Gastrocnemius medialis (tissue), 4 donors: ENCODE results near the gene TRAM2. TPM values are rescaled to one million over a fixed set of nuclear protein-coding genes. Genes with fewer than 3 reads are reported as not detected.

ENCODE experiments used
- ATAC-seq, 2 donors: fragments of 150-250 bp; one replicate each; pipeline ENCODE4 v1.9.1; 2016
- DNase-seq, 2 donors: peaks; one replicate each; pipeline ENCODE4 v3.0.0-alpha.2; 2019
- H3K27ac ChIP-seq, 4 donors: fragments of 200-600 bp; sonication (generic); 1 replicate in 1 of 4; 2 replicates in 3 of 4; pipeline ENCODE4 v1.5.1; 2016 to 2018; ENCODE audit warnings: mild to moderate bottlenecking in 2 of 4, moderate library complexity in 1 of 4
- H3K27me3 ChIP-seq, 3 donors: fragments of 200-600 bp; sonication (generic) in 2 of 3; 1 replicate in 1 of 3; 2 replicates in 2 of 3; pipeline versions ENCODE4 v1.5.1 to v1.6.0; 2016 to 2019; ENCODE audit warnings: mild to moderate bottlenecking in 1 of 3, moderate library complexity in 1 of 3
- H3K36me3 ChIP-seq, 2 donors: fragments of 200-600 bp; sonication (generic) in 1 of 2; one replicate each; pipeline ENCODE4 v1.5.1; 2017 to 2018
- H3K4me1 ChIP-seq, 2 donors: fragments of 200-600 bp; sonication (generic) in 1 of 2; one replicate each; pipeline ENCODE4 v1.5.1; 2016 to 2017; ENCODE audit warnings: mild to moderate bottlenecking in 2 of 2
- H3K4me3 ChIP-seq, 4 donors: fragments of 200-600 bp; sonication (generic) in 3 of 4; 1 replicate in 1 of 4; 2 replicates in 3 of 4; pipeline ENCODE4 v1.5.1; 2016 to 2019; ENCODE audit warnings: mild to moderate bottlenecking in 2 of 4
- H3K9me3 ChIP-seq, 3 donors: fragments of 200-600 bp; sonication (generic) in 2 of 3; 1 replicate in 1 of 3; 2 replicates in 2 of 3; pipeline ENCODE4 v1.5.1; 2016 to 2019
- CTCF ChIP-seq, 5 experiments: fragments of 450-650 bp in 3 of 5; fragments of 200-600 bp in 2 of 5; sonication (generic) in 2 of 5; IDR thresholded peaks in 4 of 5; conservative IDR thresholded peaks in 1 of 5; 1 replicate in 4 of 5; 2 replicates in 1 of 5; pipeline ENCODE4 v1.5.1; 2016 to 2019; ENCODE audit warnings: antibody characterized with exemption in 5 of 5, mild to moderate bottlenecking in 3 of 5, moderate library complexity in 3 of 5
- POLR2A ChIP-seq, 2 donors: fragments of 450-650 bp; IDR thresholded peaks; one replicate each; pipeline ENCODE4 v1.6.1; 2017; ENCODE audit warnings: antibody characterized with exemption in 2 of 2, mild to moderate bottlenecking in 2 of 2, moderate library complexity in 2 of 2
- in situ Hi-C, 4 donors: fragments of 200-750 bp; cut with MboI; loops; one replicate each; pipeline versions ENCODE4 v1.15.0 to v1.8.0; 2017; ENCODE audit warnings: low sequenced_read_pairs in 4 of 4
- intact Hi-C: fragments of 100-400 bp; cut with DNase I; formaldehyde crosslinking; loops from one replicate; pipeline ENCODE4 v1.15.1; 2023; ENCODE audit warnings: low total_unique reads
- total RNA-seq, 4 donors: library from RNA; depleted of rRNA; stranded (reverse); fragments of >200 nt; gene quantifications; one replicate each; pipeline versions ENCODE4 v1.1.0 to v1.2.3, GENCODE V29; 2016

The TRAM2 gene
- total RNA-seq, 4 donors from 2014 or later = 2.4 to 4.5 (median 3.6) TPM

DNA sequence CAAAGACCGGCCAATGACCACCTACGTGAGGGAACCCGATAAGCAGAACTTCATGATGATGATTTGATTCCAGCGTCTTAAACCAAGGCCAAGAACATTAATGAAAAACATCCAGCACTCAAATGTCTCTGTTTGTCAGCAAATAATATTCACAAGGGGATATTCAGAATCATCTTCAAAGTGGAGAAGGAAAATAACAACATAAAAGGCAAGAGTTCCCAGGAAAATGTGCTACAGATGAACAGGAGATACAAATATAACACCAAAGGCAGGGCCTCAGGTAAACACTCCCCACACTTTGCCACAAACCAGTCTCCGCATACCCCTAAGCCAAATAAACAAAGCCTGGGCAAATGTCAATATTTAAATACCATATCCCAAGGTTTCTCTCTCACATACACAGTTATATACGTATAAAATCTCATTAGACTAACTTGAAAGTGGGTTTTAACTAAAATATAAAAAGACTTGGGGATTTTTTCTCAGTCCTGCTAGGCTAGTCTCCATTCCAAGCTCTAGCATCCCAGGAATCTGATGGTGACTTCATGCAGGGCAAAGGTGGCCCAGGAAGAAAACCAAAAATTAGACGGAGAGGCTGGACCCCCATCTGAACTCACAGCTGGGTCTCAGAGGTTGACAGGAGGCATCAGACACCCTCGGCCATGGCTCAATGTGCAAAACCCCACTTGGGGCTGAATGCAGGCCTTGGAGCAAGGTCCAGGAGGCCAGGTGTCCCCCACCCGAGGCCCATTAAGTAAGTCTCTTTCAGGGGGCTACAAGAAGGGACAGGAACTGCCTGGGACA, 32.1 kb downstream of the TRAM2 start:
- in situ Hi-C loops (no loop called here), intact Hi-C loops (no loop called here)
- H3K27ac ChIP-seq = peak overlapping the region; percentile 23 to 62 (median 46)
- TF ChIP-seq POLR2A (IDR thresholded peaks at IDR 0.05) (no peak), CTCF (IDR thresholded peaks at IDR 0.05 in 4 of 5, conservative IDR thresholded peaks at IDR 0.05 in 1 of 5) (no peak)
- no peak overlapping the region for H3K4me3 ChIP-seq
- ATAC-seq (no peak), DNase-seq (no peak)
- no peaks in the 10 kb centered on the region for H3K36me3 ChIP-seq
- H3K4me1 ChIP-seq = peaks cover 18 to 23% of the 10 kb centered on the region in 2 donors
- no peaks in the 10 kb centered on the region for H3K9me3 ChIP-seq
- no peaks in the 10 kb centered on the region for H3K27me3 ChIP-seq

DNA sequence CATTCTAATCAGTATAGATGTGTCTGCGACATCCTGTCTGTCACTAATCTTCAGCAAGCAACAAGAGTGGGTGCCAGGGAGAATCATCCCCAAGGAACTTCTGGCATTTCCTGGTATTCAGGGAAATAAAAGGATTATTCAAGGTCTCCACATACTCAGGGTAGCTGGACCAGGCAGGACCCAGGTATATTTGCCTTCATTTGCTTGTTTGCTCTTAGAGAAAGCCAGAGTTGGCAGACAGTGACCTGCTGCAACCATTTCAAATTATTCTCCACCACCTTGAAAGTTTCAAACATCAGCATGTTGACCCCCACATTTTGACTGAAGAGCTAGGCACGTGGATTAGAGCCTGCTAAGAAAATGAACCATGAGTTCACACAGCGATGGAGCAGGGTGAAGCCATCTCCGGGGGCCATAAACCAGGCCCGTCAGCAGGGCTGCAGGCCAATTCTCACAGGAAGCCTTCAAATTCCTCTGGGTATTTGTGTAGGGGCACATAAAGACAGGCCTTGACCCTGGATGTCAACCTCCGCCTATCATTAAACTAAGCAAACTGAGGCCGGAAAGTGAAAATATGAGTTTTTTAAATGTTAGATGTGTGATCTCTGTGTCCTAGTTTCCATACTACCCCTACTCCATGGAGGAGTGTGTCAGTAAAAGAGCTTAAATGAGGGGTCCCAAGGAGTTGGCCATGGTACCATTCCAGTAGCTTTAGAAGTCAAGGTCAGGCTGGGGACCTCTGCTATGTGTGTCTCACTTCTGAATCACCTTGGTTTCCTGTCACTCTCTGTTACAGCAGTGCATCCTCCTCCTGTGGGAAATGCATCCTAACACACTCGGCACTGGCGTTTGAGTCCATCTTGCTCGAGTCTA, 32.9 kb downstream of the TRAM2 start:
- DNase-seq = no peak
- H3K4me1 ChIP-seq = peaks cover 18 to 20% of the 10 kb centered on the region in 2 donors

GRCh38 chr6:52543262-52543661, 33.6 kb downstream of the TRAM2 start:
- no peak for ATAC-seq

More for the DNA sequence above, 32.9 kb downstream of the TRAM2 start:
- intact Hi-C loops = no loop called here
- Histone ChIP-seq H3K36me3 (no peaks in the 10 kb centered on the region), H3K9me3 (no peaks in the 10 kb centered on the region), H3K27ac (peak overlapping the region; percentile 23 to 62 (median 50)), H3K27me3 (no peaks in the 10 kb centered on the region), H3K4me3 (no peak overlapping the region)
- TF ChIP-seq CTCF (IDR thresholded peaks at IDR 0.05 in 4 of 5, conservative IDR thresholded peaks at IDR 0.05 in 1 of 5) (no peak), POLR2A (IDR thresholded peaks at IDR 0.05) (no peak)
- in situ Hi-C loops = no loop called here
- ATAC-seq = peak in 1 of 2 donors; percentile 37

DNA sequence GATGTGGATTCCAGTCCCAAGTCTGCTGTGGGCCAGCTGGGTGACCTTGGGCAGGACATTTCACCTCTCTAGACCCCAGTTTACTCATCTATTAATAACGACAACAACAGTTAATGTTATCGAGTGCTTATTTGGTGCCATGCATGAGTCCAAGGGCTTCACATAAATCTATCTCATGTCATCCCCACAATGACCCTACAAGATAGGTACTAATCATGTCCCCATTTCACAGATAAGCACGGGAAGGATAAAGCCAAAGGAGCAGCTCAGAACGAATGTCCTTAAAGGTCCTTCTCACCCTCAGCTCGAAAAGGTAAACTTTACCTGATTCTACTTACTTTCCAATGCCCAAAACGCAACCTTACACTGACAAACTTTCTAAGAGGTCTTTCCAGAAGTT, 35.7 kb downstream of the TRAM2 start:
- in situ Hi-C loops = no loop called here
- ATAC-seq = no peak

More at GRCh38 chr6:52543262-52543661, 33.6 kb downstream of the TRAM2 start:
- Histone ChIP-seq H3K4me1 (peaks cover 18 to 20% of the 10 kb centered on the region in 2 donors), H3K27ac (peak overlapping the region; percentile 23 to 62 (median 50)), H3K36me3 (no peaks in the 10 kb centered on the region), H3K4me3 (no peak overlapping the region), H3K27me3 (no peaks in the 10 kb centered on the region), H3K9me3 (no peaks in the 10 kb centered on the region)
- TF ChIP-seq CTCF (IDR thresholded peaks at IDR 0.05 in 4 of 5, conservative IDR thresholded peaks at IDR 0.05 in 1 of 5) (no peak), POLR2A (IDR thresholded peaks at IDR 0.05) (no peak)
- no peak for DNase-seq
- in situ Hi-C loops (no loop called here), intact Hi-C loops (no loop called here)

More for the DNA sequence above, 35.7 kb downstream of the TRAM2 start:
- intact Hi-C loops = no loop called here
- TF ChIP-seq CTCF (IDR thresholded peaks at IDR 0.05 in 4 of 5, conservative IDR thresholded peaks at IDR 0.05 in 1 of 5) (no peak), POLR2A (IDR thresholded peaks at IDR 0.05) (no peak)
- Histone ChIP-seq H3K4me1 (peaks cover 18 to 26% of the 10 kb centered on the region in 2 donors), H3K4me3 (no peak overlapping the region), H3K27me3 (no peaks in the 10 kb centered on the region), H3K27ac (no peak overlapping the region), H3K9me3 (no peaks in the 10 kb centered on the region), H3K36me3 (no peaks in the 10 kb centered on the region)
- no peak for DNase-seq
